ENCODE data around the gene SH3RF3. TPM values are rescaled to one million over a fixed set of nuclear protein-coding genes. Genes with fewer than 3 reads are reported as not detected.

Gene SH3RF3
- total and polyA plus RNA-seq, 9 of the 15 experiments (the other 6 are each of a cell fraction or from before 2014, with no cell fraction given) = 0.02 TPM; not detected in 8

DNA sequence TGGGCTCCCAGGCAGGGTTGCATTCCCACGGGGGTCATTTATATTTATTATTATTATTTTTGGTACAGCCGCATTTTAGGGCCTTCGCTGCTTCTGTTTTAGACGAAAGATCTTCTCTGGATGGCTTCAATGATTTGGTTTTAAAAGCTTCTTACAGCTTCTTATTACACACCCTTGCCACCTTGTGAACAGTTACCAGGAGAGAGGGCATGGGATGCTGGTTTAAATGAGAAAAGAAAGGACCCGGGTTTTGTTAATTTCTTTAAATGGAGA is 1.7 kb downstream of the SH3RF3 start:
- in situ Hi-C loops (cut with MboI) (no loop called here), intact Hi-C loops (cut with micrococcal nuclease) (no loop called here)
- Histone ChIP-seq H3K9ac (ENCODE audit: insufficient read depth in 1 of 2, low read depth in 2 of 2, low read length in 2 of 2) (no peak overlapping the region), H3K4me1 (replicated peaks in 1 of 2; ENCODE audit: control insufficient read depth in 2 of 2, insufficient read depth in 2 of 2, low read length in 2 of 2) (peaks cover 0 to 6% of the 10 kb centered on the region in 2 experiments; a peak in 2 of 5 replicates), H3K4me2 (ENCODE audit: insufficient read depth, low read length) (no peak overlapping the region), H3K4me3 (no peak overlapping the region), H3K27ac (ENCODE audit: extremely low read depth, low read depth, low read length) (no peak overlapping the region), H3K27me3 (ENCODE audit: control insufficient read depth in 2 of 2, insufficient read depth in 2 of 2, low read length in 2 of 2) (peaks cover 2 to 42% of the 10 kb centered on the region in 2 experiments; a peak in 3 of 5 replicates), H3K79me2 (ENCODE audit: control insufficient read depth, insufficient read depth, low read length) (no peaks in the 10 kb centered on the region), H3K9me1 (ENCODE audit: control insufficient read depth, insufficient read depth, low read length) (no peaks in the 10 kb centered on the region), H4K20me1 (replicated peaks; ENCODE audit: control insufficient read depth, insufficient read depth, low read length) (no peaks in the 10 kb centered on the region; the same call in 1 of the 2 replicates), H3K36me3 (ENCODE audit: control insufficient read depth, insufficient read depth, low read length) (no peaks in the 10 kb centered on the region), H3K9me3 (replicated peaks; ENCODE audit: control insufficient read depth, insufficient read depth, low read depth, low read length) (no peaks in the 10 kb centered on the region), H2AFZ (ENCODE audit: low read depth, low read length) (no peak overlapping the region)
- no TSS peak for BruUV-seq (replicated peaks)
- 3% methylated on average over 5 of the region's 5 CpGs for WGBS (ENCODE audit: insufficient coverage, low coverage, missing lambda C conversion rate)
- DNase-seq (ENCODE audit: extremely low read depth in 1 of 4, low spot score in 3 of 4) (no peak), ATAC-seq (no peak), FAIRE-seq (no peak)
- CTCF ChIA-PET (ENCODE audit: low intra/inter-chr PET ratio) = no interaction called here
- POLR2A ChIA-PET = no interaction called here
- TF ChIP-seq MCM5 (IDR thresholded peaks at IDR 0.05; ENCODE audit: low read depth) = no peak
- no peak for TF ChIP-seq FOXM1 (IDR thresholded peaks at IDR 0.05; ENCODE audit: low read depth)
- TF ChIP-seq FOXM1 (CRISPR knock-in tag; IDR thresholded peaks at IDR 0.05; ENCODE audit: low read depth) = no peak
- TF ChIP-seq, protein P1, sequence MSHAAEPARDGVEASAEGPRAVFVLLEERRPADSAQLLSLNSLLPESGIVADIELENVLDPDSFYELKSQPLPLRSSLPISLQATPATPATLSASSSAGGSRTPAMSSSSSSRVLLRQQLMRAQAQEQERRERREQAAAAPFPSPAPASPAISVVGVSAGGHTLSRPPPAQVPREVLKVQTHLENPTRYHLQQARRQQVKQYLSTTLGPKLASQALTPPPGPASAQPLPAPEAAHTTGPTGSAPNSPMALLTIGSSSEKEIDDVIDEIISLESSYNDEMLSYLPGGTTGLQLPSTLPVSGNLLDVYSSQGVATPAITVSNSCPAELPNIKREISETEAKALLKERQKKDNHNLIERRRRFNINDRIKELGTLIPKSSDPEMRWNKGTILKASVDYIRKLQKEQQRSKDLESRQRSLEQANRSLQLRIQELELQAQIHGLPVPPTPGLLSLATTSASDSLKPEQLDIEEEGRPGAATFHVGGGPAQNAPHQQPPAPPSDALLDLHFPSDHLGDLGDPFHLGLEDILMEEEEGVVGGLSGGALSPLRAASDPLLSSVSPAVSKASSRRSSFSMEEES (CRISPR knock-in tag; IDR thresholded peaks at IDR 0.05) = no peak
- TF ChIP-seq, protein P2, sequence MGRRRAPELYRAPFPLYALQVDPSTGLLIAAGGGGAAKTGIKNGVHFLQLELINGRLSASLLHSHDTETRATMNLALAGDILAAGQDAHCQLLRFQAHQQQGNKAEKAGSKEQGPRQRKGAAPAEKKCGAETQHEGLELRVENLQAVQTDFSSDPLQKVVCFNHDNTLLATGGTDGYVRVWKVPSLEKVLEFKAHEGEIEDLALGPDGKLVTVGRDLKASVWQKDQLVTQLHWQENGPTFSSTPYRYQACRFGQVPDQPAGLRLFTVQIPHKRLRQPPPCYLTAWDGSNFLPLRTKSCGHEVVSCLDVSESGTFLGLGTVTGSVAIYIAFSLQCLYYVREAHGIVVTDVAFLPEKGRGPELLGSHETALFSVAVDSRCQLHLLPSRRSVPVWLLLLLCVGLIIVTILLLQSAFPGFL (CRISPR knock-in tag; IDR thresholded peaks at IDR 0.05) = no peak
- no peak for TF ChIP-seq CBX3 (IDR thresholded peaks at IDR 0.05; ENCODE audit: borderline replicate concordance in 1 of 2, low read length in 2 of 2)
- TF ChIP-seq BACH1 (tag; IDR thresholded peaks at IDR 0.05) = no peak
- TF ChIP-seq, protein P3, sequence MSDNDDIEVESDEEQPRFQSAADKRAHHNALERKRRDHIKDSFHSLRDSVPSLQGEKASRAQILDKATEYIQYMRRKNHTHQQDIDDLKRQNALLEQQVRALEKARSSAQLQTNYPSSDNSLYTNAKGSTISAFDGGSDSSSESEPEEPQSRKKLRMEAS (CRISPR knock-in tag; IDR thresholded peaks at IDR 0.05) = no peak
- TF ChIP-seq, protein P4, sequence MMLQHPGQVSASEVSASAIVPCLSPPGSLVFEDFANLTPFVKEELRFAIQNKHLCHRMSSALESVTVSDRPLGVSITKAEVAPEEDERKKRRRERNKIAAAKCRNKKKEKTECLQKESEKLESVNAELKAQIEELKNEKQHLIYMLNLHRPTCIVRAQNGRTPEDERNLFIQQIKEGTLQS (IDR thresholded peaks at IDR 0.05) = no peak
- TF ChIP-seq, protein P4 (CRISPR knock-in tag; conservative IDR thresholded peaks at IDR 0.05) = no peak
- TF ChIP-seq, protein P5, sequence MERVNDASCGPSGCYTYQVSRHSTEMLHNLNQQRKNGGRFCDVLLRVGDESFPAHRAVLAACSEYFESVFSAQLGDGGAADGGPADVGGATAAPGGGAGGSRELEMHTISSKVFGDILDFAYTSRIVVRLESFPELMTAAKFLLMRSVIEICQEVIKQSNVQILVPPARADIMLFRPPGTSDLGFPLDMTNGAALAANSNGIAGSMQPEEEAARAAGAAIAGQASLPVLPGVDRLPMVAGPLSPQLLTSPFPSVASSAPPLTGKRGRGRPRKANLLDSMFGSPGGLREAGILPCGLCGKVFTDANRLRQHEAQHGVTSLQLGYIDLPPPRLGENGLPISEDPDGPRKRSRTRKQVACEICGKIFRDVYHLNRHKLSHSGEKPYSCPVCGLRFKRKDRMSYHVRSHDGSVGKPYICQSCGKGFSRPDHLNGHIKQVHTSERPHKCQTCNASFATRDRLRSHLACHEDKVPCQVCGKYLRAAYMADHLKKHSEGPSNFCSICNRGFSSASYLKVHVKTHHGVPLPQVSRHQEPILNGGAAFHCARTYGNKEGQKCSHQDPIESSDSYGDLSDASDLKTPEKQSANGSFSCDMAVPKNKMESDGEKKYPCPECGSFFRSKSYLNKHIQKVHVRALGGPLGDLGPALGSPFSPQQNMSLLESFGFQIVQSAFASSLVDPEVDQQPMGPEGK (CRISPR knock-in tag; IDR thresholded peaks at IDR 0.05; ENCODE audit: borderline replicate concordance) = no peak
- TF ChIP-seq, protein P6, sequence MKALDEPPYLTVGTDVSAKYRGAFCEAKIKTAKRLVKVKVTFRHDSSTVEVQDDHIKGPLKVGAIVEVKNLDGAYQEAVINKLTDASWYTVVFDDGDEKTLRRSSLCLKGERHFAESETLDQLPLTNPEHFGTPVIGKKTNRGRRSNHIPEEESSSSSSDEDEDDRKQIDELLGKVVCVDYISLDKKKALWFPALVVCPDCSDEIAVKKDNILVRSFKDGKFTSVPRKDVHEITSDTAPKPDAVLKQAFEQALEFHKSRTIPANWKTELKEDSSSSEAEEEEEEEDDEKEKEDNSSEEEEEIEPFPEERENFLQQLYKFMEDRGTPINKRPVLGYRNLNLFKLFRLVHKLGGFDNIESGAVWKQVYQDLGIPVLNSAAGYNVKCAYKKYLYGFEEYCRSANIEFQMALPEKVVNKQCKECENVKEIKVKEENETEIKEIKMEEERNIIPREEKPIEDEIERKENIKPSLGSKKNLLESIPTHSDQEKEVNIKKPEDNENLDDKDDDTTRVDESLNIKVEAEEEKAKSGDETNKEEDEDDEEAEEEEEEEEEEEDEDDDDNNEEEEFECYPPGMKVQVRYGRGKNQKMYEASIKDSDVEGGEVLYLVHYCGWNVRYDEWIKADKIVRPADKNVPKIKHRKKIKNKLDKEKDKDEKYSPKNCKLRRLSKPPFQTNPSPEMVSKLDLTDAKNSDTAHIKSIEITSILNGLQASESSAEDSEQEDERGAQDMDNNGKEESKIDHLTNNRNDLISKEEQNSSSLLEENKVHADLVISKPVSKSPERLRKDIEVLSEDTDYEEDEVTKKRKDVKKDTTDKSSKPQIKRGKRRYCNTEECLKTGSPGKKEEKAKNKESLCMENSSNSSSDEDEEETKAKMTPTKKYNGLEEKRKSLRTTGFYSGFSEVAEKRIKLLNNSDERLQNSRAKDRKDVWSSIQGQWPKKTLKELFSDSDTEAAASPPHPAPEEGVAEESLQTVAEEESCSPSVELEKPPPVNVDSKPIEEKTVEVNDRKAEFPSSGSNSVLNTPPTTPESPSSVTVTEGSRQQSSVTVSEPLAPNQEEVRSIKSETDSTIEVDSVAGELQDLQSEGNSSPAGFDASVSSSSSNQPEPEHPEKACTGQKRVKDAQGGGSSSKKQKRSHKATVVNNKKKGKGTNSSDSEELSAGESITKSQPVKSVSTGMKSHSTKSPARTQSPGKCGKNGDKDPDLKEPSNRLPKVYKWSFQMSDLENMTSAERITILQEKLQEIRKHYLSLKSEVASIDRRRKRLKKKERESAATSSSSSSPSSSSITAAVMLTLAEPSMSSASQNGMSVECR (CRISPR knock-in tag; IDR thresholded peaks at IDR 0.05) = no peak
- TF ChIP-seq STAT5A (IDR thresholded peaks at IDR 0.05; ENCODE audit: borderline replicate concordance, low read length) = no peak
